GF-D8 (cell line): ENCODE measurements around the gene TEFM.
"Not testable (repeated sequence)": the region's sequence is repeated elsewhere in the genome, so short reads cannot be mapped to it uniquely, and the experiment has no call there.

Experiments
- DNase-seq: peaks from one replicate; lab custom pipeline; 2025; lab: John Stamatoyannopoulos, UW

The TEFM gene

DNA sequence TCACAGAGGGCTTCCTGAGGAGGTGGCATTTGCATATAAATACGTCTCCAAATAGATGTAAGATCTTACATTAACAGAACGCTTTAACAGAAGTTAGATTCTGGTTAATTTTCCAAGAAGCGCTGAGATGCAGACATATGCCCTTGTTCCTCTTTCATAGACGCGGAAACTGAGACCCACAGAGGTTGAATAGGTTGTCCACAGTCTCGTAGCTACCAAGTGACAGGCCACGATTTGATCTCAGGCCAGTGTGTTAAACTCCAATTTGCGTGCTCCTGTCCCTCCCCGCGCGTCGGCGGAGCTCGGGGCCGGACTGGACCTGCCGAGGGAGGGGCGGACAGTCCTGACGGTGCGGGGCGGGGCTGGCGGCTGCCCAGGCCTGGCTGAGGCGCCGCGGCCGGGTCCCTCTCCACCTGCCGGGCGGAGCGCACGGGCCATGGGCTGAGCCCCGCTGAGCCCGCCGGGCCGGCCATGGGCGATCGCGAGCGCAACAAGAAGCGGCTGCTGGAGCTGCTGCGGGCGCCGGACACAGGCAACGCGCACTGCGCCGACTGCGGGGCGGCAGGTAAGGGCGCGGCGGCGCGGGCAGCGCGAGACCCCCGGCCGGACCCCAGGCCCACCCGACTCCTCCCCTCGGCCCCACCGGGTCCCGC, 15.6 kb upstream of the TEFM start, which contains the start of gene ADAP2:
Gene ADAP2 (plus strand): TSS at position 402 of the 653 bp plus-strand sequence. CDS start 70 bp downstream, at position 472.
- no peak for DNase-seq

DNA sequence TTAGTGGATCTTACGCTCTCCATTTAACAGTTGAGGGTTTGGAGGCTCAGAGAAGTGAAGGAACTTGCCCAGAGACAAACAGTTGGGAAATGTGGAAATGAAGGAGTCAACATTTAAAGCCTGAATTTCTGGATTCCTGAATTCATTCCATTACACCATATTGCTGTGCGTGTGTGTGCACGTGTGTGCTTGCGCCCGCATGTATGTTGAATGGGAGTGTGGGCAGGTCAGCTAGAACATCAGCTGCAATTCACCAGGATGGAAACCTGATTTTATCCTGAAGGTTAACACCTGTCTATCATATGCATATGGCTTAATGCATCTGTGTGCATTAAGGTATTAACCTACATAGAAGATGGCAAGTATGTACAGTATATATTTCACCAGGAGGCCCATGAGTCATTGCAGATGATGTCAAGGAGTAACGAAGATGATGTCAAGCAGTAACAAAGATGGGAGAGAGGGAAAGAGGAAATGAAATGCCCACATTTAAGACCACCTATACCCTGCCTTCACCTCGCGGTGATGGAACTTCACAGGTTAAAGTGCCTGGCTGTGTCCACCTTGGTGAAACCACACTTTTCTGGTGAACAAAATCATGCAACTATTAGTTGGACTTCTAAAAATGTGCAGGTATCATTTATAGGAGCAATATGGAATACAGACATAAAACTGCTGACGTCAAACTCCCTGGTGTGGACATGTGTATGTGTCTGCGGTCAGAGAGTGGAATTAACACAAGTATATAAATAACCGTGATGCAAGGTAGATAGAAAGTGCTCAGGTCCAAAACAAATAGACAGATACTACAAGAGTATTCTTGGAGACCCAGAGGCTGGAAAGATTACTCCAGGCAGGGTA, 14.9 kb upstream of the TEFM start:
- no peak for DNase-seq

DNA sequence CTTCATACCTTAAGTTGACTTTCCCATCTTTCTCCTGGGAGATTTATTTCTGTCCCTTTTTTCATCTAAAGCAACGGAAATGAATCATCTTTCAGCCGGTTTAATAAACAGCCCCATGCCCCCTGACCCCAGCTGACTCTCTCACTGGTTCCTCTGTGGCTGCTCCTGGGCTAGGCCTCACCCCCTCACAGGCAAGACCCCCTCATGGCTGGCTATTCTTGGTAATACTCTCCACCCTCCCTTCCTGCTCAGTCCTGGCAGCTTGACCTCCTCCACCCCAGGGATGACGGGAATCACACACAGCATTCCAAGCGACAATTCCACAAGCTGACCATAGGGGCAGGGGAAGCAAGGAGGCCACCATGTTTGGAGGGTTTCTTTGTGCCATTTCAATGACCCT, 14.2 kb upstream of the TEFM start:
- no peak for DNase-seq

DNA sequence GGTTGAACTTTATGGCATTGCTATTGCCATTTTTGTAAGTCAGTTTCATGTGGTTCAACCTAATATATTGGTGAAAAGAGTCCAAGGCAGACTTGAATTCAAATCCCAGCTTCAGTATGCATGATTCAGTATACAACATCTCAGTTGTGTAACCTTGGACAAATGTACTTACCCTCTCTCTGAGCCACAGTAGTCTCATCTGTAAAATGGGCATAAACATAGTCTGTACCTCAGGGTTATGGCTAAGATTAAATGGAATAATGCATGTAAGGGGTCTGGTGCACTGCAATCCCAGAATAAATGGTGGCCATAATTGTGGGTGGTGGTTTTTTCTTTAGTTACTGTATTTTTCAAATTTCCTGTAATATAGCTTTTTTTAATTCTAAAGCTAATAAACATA, 11.0 kb upstream of the TEFM start:
- DNase-seq: no peak

DNA sequence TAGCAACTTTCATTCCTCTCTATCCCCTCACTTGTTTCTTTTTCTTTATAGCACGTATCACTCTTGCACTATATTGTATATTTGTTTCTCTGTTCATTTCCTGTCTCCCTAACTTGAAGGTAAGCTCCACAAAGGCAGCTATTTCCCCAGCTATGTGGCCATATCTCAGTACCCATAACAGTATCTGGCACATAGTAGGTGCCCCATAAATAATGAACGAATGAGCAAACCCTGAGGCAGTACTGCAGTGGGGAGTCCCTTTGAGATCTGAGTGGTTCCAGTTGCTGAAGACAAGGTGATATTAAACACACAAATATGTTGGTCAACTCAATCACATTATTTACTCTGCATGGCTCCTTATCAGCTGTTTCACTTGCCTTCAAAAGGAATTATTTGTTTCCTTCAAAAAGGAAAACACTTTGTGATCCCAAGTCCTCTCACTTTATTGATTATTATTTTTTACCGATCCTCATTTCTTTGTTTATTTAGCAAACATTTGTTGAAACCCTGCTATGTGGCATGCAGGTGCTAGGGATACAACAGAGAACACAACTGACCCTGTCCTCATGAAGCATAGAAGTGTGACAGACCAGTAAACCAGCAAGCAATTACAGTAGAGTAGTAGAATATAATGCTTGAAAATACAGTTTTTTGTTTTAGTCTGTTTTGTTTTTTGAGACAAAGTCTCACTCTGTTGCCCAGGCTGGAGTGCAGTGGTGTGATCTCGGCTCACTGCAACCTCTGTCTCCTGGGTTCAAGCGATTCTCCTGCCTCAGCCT, 10.0 kb upstream of the TEFM start:
- DNase-seq: no peak

DNA sequence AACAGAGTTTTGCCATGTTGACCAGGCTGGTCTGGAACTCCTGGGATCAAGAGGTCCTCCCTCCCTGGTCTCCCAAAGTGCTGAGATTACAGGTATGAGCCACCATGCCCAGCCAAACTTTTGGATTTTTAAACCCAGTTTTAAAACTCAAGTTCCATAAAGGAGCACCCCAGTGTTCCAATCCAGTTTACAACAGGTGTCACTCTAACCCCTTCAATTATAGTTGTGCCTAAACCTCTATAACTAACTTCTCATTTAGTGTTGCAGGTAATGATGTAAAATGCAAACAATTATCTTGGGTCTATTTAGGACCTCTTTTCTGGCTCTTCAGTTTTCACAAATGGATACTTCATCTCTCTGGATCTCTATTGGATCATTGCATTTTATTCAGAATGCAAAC, 7.9 kb upstream of the TEFM start:
- DNase-seq: no peak

DNA sequence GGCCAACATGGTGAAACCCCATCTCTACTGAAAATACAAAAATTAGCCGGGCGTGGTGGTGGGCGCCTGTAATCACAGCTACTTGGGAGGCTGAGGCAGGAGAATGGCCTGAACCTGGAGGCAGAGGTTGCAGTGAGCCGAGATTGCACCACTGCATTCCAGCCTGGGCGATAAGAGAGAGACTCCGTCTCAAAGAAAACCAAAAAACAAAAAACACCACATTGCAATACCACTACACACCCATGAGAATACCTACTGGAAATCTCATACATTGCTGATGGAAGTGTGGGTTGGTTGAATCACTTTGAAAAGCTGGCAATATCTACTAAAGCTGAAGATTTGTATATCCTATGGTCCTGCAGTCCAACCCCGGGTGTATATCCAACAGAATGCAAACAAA, 4.1 kb upstream of the TEFM start:
- DNase-seq: not testable (repeated sequence)

DNA sequence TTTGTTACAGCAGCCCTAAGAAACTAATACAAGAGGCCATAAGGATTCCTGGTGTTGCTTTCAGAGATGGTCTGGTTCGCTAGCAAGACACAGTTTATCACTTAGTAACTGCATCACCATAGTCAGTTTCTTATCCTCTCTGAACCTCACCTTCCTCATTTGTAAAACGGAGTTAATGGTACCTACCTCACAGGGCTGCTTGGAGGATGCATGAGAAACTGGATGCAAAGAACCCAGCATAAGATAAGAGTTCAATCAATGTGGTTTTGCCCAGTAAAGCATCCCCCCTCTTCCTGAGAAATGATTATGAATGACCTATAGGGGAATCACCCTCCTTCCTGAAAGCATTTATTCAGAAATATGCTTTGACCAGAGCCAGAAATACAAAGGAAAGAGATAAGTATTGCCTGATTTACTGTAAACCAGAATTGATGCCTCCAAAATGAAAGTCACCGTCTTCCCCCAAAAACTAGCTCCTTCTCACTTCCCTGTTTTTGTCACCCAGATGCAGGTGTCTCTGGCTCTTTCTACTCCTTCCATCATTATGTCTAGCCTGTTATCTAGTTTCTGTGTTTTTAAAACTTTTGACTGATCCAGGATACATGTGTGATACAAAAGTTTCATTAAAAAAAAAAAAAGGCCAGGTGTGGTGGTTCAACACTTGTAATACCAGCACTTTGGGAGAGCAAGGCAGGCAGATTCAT, 2.8 kb upstream of the TEFM start:
- DNase-seq: no peak

DNA sequence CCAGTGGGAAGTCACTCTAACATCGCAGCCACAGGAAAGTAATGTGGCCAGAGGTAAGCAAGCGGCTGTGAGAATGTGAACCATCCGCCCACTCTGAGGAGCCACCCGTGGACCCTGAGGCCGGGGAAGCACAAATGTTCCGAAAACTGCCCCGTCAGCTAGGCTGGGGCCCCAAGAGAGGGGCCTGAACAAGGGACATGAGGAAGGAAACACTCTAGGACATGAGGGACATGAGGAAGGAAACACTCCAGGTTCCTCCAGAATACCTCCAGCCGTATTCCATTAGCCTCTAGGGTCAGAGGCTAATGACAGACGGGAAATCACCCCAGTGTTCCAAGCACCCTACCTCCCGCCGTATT, 317 bp downstream of the TEFM start:
- DNase-seq: no peak

DNA sequence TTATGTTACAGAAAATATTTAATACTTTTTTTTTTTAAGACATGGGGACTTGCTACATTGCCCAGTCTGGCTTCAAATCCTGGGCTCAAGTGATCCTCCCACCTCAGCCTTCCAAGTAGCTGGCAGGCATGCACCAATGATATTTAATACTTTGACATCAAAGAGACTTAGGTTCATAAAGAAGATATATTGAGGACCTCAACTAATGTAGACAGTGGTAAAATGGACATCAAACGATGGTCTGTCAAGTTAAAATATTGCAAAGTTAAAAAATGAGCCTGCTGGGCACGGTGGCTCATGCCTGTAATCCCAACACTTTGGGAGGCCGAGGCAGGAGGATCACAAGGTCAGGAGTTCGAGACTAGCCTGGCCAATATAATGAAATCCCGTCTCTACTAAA, 8.7 kb downstream of the TEFM start:
- no peak for DNase-seq

DNA sequence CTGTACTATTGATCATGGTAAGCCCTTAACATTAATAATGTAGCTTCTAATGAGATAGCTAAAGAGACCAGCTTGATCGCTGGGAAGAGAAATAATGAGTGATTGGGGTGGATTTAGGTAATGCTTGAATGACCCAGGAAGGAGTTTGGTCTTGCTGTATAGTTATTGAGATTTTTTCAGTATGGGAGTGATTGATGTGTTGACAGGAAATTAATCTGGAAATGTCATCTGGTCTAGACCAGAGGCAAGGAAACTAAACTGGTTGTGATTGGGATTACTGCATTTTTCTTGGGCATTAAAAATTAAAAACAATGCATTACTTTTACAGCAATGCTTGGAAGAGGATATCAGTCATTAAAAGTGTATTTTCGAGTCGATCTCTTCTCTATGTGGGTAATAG, 11.8 kb downstream of the TEFM start:
- DNase-seq: no peak

DNA sequence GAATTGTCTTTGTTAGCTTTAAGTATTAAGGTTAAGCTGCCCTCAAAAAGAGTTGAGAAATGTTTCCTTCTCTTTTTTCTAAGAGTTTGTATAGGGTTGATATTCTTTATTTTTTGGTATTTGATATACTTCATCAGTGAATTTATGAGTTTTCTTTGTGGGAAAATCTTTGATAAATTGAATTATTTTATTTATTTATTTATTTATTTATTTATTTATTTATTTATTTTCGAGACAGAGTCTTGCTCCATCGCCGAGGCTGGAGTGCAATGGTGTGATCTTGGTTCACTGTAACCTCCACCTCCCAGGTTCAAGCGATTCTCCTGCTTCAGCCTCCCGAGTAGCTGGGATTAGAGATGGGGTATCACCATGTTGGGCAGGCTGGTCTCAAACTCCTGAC, 19.9 kb downstream of the TEFM start:
- DNase-seq: no peak

DNA sequence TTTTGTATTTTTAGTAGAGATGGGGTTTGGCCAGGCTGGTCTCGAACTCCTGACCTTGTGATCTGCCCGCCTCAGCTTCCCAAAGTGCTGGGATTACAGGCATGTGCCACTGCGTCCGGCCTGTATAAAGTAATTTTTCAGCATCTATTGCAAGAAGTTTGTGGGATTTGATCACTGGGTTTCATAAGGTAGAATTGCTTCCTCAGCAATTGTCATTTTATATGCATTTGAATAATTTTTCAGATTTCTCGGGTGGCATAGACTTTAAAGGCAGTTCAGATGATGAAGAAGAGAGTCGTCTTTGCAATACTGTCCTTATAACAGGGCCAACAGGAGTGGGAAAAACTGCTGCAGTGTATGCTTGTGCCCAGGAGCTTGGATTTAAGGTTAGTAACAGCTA, 37.0 kb downstream of the TEFM start:
- no peak for DNase-seq

DNA sequence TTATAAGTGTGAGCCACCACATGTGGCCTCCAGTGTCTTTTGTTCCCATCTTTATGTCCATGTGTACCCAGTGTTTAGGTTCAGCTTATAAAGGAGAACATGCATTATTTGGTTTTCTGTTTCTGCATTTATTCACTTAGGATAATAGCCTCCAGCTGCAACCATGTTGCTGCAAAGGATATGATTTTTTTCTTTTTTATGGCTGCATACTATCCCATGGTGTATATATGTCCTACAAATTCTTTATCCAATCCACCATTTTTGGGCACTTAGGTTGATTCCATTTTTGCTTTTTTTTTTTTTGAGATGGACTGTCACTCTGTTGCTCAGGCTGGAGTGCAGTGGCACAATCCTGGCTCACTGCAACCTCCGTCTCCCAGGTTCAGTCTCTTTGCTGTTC, 41.4 kb downstream of the TEFM start:
- no peak for DNase-seq

DNA sequence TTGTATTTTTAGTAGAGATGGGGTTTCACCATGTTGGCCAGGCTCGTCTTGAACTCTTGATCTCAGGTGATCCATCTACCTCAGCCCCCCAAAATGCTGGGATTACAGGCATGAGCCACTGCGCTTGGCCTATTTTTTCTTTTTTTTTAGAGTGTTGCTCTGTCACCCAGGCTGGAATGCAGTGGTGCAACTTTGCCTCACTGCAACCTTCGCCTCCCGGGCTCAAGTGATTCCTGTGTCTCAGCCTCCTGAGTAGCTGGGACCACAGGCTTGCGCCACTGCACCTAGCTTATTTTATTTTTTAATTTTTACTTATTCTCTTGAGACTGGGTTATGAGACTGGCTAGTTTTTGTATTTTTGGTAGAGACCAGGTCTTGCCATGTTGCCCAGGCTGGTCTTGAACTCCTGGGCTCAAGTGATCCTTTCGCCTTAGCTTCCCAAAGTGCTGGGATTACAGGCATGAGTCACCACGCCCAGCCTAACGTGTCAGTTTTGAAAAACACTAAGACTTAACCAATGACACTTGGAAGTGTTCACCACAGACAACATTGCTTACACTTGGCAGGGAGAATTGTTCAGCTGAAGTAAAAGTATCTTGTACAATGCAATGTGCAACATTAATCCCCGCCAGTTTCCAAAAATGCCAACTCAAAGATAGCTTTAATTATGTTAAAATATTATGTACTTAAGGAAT, 47.3 kb downstream of the TEFM start:
- DNase-seq: no peak

DNA sequence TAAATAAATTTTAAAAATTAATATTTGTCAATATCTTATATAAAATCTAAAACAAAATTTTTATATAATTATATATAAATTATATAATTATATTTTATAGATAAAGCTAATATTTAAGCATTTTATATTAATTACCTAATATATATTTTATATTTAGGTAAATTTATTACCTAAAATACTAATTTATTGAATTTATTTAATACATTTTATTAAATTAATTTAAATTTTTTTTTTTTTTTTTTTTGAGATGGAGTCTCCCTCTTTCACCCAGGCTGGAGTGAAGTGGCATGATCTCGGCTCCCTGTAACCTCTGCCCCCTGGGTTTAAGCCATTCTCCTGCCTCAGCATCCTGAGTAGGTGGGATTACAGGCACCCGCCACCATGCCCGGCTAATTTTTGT, 51.9 kb downstream of the TEFM start:
- no peak for DNase-seq
